Right kidney (tissue), 9 donors: ENCODE results near the gene SERPINE1.
"Not testable (repeated sequence)": the region's sequence is repeated elsewhere in the genome, so short reads cannot be mapped to it uniquely, and the experiment has no call there.

ENCODE experiments used
- DNase-seq: peaks from one replicate; pipeline ENCODE4 v3.0.0-alpha.2; 2016
- long read RNA-seq, 8 donors: transcript quantifications; one replicate each; lab custom pipeline, GENCODE V29; 2026

SERPINE1 gene
- long read RNA-seq, donor 1 = 0 reads
- long read RNA-seq, donor 2 = 0 reads
- long read RNA-seq, donor 3 = 0 reads
- long read RNA-seq, donor 4, partial matches to known transcripts = 0 of 1 reads
- long read RNA-seq, donor 4, other reads (novel, unspliced or antisense) = 0 of 1 reads
- long read RNA-seq, donor 5 = 0 reads
- long read RNA-seq, donor 6 = 0 reads
- long read RNA-seq, donor 7 = 0 reads
- long read RNA-seq, donor 8 = 0 reads

DNA sequence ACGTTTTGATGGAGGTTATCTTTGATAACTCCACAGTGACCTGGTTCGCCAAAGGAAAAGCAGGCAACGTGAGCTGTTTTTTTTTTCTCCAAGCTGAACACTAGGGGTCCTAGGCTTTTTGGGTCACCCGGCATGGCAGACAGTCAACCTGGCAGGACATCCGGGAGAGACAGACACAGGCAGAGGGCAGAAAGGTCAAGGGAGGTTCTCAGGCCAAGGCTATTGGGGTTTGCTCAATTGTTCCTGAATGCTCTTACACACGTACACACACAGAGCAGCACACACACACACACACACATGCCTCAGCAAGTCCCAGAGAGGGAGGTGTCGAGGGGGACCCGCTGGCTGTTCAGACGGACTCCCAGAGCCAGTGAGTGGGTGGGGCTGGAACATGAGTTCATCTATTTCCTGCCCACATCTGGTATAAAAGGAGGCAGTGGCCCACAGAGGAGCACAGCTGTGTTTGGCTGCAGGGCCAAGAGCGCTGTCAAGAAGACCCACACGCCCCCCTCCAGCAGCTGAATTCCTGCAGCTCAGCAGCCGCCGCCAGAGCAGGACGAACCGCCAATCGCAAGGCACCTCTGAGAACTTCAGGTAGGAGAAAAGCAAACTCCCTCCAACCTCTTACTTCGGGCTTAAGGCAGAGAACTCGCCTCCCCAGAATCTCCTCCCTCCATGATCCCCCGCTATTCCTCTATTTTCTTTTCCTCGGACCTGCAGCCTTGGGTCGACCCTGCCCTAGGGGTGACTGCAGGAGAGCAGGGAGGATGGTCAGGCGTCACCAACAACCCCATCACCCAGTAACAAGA, at the start of gene SERPINE1:
Gene SERPINE1 (plus strand): TSS at position 454 of the 809 bp plus-strand sequence. CDS start 1,290 bp downstream, outside the sequence.
- peak; percentile 76 for DNase-seq

DNA sequence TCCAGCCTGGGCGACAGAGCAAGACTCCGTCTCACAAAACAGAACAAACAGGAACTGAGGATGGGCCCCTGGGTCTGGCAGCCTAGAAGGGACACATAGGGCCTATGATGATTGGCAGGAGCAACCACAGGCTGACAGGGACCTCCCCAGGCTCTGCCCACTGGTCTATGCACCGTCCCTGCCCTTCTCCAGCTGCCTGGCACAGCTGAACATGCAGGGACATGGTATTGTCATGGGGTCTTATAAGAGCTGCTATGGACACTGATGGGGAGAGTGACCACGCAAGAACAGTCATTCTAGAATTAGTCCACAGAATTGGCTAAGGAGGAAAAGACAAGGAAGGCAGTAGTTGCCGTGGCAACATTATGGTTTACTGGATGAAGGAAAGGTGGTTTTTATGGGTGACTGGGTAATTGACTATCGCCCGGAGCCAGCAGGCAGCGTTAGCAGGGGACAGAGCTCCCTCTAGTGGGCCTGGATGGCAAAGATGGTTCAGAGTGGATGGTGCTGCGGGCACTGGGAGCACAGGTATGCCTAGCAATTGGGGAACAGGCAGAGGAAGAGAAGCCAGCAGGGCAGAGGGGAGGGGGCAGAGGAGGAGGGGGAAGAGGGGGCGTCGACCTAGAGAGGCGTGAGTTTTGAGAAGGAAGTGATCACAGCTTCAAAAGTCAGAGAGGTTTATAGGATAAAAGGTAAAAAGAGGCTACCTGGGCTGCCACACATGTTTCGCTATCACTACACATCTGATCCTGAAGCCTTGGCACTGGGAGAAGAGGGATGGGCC, 49.4 kb upstream of the SERPINE1 start:
- DNase-seq = peak; percentile 49

DNA sequence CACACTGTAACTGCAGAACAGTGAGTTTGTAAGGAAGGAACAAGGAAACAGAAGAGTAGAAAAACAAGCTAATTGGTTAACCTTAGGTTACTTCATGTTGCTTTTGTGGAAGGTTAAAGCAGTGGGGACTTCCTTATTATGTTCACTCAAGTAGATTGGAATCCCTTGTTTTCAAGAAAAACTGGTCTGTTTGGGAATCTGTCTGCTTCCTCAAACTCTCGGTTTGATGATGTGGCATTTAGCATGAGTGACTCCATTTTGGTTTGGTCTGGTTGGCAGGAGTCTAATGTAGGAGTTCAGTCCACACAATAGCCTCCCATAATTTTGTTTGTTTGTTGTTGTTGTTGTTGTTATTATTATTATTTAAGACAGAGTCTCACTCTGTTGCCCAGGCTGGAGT, 45.5 kb upstream of the SERPINE1 start:
- no peak for DNase-seq

DNA sequence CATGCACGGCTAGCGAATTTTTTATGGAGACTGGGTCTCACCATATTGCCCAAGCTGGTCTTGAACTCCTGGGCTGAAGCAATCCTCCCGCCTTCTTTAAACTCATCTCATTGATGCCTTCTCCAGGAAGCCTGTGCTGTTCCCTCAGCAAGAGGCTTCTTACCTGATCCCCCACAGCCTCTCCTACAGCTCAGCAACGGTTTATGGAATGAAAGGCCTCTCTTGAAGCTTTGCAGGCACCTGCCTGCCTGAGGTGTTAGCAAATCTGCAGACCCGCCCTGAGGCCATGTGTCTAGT, 42.1 kb upstream of the SERPINE1 start:
- DNase-seq = no peak

DNA sequence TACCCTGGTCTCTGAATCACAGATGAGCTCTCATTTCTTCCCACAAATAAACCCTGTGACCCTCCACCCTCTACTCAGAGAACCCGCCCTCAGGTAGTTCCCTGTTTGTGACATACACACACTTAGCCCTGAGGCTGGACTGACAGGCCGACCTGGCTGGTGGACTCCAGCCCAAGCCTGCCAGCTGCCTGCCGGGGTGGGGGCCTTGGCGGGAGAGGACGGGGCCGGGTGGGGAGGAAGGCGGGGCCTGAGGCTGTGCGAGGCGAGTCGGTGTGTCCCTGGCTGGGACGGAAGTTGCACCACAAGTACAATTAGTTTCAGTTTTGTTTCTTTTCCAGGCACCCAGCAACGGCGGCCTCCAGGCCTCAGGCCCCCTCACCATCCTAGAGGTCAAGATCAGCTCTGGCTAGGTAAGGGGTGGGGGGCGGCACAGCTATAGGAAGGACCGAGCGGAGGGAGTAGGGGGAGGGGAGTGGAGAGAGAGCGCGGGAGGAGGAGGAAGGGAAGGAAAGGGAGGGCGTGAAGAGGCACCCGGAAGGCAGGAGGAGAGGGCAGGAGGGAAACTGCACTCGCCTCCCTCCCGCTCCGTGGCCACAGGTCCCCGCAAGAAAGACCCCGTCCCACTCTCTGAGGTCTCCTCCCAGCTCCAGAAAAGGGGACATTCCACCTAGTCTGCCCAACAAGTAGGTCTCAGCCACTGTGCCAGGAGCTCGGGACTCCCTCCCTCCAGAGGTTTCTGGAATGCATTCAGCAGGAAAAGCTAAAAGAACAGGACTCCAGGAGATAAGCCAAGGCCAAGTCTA, 41.5 kb upstream of the SERPINE1 start, which contains the start of gene TRIM56:
Gene TRIM56 (plus strand): TSS at position 320 of the 803 bp plus-strand sequence. CDS start 1,832 bp downstream, outside the sequence.
- peak; percentile 79 for DNase-seq

DNA sequence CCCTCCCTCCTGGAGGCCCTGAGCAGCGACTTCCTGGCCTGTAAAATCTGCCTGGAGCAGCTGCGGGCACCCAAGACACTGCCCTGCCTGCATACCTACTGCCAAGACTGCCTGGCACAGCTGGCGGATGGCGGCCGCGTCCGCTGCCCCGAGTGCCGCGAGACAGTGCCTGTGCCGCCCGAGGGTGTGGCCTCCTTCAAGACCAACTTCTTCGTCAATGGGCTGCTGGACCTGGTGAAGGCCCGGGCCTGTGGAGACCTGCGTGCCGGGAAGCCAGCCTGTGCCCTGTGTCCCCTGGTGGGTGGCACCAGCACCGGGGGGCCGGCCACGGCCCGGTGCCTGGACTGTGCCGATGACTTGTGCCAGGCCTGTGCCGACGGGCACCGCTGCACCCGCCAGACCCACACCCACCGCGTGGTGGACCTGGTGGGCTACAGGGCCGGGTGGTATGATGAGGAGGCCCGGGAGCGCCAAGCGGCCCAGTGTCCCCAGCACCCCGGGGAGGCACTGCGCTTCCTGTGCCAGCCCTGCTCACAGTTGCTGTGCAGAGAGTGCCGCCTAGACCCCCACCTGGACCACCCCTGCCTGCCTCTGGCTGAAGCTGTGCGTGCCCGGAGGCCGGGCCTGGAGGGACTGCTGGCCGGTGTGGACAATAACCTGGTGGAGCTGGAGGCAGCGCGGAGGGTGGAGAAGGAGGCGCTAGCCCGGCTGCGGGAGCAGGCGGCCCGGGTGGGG, 39.4 kb upstream of the SERPINE1 start:
- no peak for DNase-seq

DNA sequence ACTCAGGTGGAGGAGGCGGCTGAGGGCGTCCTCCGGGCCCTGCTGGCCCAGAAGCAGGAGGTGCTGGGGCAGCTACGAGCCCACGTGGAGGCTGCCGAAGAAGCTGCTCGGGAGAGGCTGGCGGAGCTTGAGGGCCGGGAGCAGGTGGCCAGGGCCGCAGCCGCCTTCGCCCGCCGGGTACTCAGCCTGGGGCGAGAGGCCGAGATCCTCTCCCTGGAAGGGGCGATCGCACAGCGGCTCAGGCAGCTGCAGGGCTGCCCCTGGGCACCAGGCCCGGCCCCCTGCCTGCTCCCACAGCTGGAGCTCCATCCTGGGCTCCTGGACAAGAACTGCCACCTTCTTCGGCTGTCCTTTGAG, 38.9 kb upstream of the SERPINE1 start:
- DNase-seq = no peak

DNA sequence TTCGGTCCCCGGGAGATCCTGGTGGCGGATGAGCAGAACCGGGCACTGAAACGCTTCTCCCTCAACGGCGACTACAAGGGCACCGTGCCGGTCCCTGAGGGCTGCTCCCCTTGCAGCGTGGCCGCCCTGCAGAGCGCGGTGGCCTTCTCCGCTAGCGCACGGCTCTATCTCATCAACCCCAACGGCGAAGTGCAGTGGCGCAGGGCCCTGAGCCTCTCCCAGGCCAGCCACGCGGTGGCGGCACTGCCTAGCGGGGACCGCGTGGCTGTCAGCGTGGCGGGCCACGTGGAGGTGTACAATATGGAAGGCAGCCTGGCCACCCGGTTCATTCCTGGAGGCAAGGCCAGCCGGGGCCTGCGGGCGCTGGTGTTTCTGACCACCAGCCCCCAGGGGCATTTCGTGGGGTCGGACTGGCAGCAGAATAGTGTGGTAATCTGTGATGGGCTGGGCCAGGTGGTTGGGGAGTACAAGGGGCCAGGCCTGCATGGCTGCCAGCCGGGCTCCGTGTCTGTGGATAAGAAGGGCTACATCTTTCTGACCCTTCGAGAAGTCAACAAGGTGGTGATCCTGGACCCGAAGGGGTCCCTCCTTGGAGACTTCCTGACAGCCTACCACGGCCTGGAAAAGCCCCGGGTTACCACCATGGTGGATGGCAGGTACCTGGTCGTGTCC, 37.9 kb upstream of the SERPINE1 start:
- no peak for DNase-seq

DNA sequence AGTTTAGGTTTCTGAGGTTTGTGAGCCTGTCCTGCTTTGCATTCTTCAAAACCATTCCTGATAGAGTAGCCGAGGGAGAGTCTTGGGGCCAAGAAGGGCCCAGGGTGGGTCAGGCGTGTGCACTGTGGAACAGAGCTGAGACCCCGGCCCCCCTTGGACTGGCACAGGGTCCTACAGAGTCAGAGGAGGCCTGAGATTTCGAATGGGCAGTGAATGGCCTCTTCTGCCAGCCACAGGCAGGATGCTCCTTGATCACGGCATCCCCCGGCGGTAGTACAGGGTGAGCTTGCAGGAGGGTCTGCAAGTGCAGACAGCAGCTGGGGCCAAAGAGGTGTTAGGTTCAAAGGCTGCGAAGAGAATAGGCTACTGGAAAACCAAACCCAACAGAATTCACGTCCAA, 37.0 kb upstream of the SERPINE1 start:
- DNase-seq = no peak

DNA sequence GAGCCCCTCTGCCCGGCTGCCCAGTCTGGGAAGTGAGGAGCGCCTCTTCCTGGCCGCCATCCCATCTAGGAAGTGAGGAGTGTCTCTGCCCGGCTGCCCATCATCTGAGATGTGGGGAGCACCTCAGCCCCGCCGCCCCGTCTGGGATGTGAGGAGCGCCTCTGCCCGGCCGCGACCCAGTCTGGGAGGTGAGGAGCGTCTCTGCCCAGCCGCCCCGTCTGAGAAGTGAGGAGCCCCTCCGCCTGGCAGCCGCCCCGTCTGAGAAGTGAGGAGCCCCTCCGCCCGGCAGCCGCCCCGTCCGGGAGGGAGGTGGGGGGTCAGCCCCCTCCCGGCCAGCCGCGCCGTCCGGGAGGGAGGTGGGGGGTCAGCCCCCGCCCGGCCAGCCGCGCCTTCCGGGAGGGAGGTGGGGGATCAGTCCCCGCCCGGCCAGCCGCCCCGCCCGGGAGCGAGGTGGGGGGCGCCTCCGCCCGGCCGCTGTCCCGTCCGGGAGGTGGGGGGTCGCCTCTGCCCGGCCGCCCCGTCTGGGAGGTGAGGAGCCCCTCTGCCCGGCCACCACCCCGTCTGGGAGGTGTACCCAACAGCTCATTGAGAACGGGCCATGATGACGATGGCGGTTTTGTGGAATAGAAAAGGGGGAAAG, 34.5 kb upstream of the SERPINE1 start:
- DNase-seq = not testable (repeated sequence)

DNA sequence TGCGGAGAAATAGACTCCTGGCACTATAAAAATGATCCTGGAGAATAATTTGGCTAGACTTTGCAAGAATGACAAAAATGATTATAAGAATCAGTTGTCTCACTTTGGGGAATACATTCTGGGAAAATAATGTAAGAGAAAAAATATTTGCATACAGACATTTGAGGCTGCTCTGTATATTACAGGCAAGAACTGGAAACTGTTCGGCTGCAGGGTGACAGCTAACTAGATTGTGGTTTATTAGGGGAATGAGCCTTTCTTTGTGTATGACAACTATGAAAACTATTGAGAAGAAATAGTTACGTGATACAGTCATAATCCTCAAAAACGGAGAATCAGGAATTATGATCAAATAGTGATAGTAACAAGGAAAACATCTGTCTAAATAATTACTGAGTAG, 33.0 kb upstream of the SERPINE1 start:
- DNase-seq = no peak

DNA sequence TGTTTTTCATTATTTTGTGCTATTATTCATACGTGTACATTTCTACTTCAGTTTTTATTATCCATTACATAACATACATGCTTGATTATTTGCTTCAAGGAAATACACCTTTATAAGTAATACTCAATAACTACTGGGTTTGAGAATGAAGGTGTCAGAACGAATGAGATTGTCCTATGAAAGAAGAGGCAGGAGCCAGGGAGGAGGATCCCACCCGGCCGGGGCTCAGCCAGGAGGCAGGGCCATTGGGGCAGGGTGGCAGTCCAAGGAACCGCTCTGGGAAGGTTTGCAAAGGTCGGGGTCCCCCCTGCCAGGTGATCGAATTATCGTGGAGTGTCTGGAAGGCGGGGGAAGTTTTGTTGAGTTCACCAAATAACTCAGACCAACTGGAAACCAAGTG, 32.5 kb upstream of the SERPINE1 start:
- no peak for DNase-seq

DNA sequence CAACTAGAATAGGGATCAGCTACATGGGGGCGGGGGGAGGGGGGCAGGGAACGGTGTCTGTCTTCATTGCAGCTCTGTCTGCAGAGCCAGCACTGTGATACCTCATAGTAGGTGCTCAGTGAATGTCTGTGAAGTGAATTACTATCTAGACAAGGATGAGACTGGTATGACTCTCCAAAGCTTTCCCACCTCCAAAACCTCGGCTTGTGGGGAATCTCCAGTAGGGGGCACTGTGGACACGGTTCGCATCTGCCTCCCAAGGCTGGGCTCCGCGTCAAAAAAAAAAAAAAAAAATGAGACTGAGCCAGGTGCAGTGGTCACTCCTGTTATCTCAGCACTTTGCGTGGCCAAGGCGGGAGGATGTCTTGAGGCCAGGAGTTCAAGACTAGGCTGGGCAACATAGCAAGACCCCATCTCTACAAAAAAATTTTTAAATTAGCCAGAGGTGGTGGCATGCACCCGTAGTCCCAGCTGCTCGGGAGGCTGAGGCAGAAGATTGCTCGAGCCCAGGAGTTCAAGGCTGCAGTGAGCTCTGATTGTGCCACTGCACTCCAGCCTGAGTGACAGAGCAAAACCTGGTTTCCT, 32.0 kb upstream of the SERPINE1 start:
- DNase-seq = no peak

DNA sequence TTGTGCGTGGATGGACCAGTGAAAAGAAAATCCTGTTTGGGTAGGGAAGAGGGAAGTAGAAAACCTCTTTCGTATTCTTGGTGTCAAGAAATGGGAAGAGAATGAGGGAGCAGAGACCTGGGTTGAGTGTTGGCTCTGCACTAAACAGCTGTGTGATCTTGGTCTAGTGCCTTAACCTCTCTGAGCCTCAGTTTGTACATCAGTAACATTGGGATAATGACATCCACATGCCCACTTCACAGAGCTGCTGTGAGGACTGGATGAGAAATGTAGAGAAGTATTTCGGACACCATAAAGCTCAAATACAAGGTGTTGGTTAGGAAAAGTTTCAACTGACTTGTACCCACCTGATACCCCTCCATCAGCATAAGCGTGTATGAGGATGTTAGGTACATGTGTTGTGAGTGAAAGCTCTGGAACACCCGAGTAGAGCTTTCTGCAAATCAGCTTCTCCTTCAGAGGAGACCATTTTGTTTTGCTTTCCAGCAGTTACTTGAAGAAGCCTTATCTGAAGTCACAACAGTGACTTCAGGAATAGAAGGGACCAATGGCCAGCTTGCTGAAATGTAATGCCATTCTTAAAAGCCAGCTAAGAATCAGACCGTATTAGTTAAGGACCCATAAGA, 30.5 kb upstream of the SERPINE1 start:
- no peak for DNase-seq

DNA sequence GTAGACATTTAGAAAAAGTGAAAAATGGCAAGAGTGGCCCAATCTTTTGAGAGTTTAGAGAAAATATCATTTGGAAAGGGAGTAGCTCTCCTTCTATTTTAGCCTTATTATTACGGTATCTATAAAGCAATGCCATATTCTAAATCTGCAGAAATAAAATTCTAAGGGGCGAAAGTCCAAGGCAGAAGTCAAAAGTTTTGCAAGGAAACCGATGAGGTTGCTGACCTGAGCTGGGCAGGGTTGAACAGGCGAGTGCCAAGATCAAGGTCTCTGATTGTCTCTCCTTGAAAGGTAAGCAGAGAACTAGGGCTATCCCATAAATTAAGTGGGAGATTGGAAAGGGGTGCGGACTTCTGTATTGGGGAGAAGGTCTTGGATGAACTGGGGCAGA, 30.0 kb upstream of the SERPINE1 start:
- DNase-seq = no peak

DNA sequence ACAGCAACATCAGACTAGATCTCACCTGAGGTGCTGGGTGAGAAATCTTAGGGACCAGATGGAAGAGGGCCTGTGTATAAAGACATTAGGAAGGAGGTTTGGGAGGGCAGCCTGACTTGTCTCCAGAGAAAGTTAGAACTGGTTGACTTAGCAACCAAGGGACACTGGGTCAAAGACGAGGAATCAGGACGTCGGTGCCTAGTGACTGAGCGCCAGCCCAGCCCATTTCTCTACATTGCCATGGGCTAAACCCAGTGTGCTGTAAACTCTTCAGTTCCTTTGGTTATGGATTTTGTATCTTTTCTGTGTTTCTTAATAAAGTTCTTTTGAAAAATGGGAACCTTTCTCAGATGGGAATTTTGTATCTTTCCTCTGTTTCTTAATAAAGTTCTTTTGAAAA, 29.3 kb upstream of the SERPINE1 start:
- no peak for DNase-seq

DNA sequence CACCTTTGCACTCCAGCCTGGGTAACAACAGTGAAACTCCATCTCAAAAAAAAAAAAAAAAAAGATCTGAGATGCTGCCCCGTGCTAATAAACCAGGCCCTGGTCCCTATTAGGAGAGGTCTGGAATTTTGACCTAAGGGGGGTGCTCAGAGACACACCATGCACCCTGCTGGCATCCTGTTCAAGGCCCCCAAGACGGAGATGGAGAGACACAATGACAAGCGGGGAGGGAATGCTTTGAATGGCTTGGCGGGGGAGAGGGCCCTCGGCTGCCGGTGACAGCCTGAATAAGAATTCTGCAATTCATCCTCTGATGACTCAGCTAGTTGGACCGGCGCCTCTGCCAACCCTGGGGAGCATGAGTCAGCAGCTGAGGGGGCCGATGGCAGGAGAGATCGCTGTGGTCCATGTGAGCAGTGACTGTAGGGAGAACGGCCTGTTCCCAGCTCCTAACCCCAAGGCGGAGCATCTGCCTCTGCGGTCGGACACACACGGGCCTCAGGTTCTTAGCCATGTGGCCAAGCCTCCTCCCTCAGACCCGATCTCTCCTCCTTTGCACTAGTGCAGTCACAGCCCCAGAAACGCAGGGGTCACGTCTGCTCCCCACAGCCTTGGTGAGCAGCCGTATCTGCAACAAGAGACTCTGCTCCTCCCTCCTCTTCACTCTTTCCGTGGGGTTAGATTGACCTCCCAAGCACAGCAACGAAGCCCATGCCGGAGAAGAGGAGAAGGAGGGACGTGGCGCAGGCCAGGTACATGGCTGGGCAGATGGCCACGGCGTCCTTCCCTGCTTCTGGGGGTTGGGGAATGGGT, 26.7 kb upstream of the SERPINE1 start:
- no peak for DNase-seq

DNA sequence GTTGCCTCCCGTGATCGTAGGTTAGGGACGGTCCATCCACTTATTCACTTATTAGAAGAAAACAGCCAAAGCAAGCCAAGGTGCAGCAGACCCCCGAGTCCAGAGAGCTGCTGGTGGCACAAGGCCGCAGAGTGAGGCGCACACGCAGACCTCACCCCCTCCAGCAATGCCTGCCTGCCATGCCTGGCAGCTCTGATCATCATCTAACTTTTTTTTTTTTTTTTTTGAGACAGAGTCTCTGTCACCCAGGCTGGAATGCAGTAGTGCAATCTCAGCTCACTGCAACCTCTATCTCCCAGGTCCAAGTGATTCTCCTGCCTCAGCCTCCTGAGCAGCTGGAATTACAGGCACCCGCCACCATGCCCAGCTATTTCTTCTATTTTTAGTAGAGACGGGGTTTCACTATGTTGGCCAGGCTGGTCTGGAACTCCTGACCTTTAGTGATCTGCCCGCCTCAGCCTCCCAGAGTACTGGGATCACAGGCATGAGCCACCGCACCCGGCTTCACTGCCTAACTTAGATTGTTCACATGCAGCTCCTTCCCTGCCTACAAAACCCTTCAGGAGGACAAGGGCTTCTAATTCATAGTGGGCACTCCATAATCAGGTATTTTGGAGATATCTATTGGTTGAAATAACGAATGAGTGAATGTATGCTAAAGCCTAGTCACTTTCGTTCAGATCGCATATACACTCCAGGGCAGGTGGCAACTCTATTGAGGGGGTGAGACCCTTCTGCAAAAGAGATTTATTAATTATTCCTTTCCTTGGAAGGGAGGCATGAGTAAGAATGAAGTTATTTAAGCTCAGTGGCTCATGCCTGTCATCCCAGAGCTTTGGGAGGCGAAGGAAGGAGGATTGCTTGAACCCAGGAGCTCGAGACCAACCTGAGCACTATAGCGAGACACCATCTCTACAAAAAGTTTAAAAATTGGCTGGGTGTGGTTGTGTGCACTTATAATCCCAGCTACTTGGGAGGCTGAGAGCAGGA, 25.8 kb upstream of the SERPINE1 start:
- DNase-seq = no peak
